Activated gamma-delta T cell treated with Interleukin-2 at 50 U/mL for 16 hours (primary cell): ENCODE data around the gene TMED6.

Experiments
- DNase-seq: peaks from one replicate; pipeline ENCODE4 v3.0.0-alpha.2; 2020

The TMED6 gene

GRCh38 chr16:69350536-69351133 lies 951 bp downstream of the TMED6 start:
- no peak for DNase-seq

GRCh38 chr16:69349536-69349935 lies 2.0 kb downstream of the TMED6 start:
- no peak for DNase-seq

- DNase-seq: no peak
Measured at GRCh38 chr16:69348222-69348621, 3.4 kb downstream of the TMED6 start.

- no peak for DNase-seq
Measured at GRCh38 chr16:69346683-69347082, 4.9 kb downstream of the TMED6 start.

GRCh38 chr16:69345923-69346322 lies 5.7 kb downstream of the TMED6 start:
- no peak for DNase-seq

- DNase-seq: no peak
Measured at GRCh38 chr16:69344171-69344570, 7.4 kb downstream of the TMED6 start.

GRCh38 chr16:69340095-69340644 lies 11.4 kb downstream of the TMED6 start:
- DNase-seq: no peak

GRCh38 chr16:69339289-69340094 lies 12.1 kb downstream of the TMED6 start, which contains the start of the genes COG8 and NIP7:
Gene COG8 (minus strand): TSS chr16:69339564. CDS start chr16:69339552, 12 bp downstream.
Gene NIP7 (plus strand): TSS chr16:69339772. CDS start chr16:69339830, 58 bp downstream.
- peak; percentile 91 for DNase-seq

- DNase-seq: no peak
Measured at GRCh38 chr16:69338557-69339288, 12.9 kb downstream of the TMED6 start.

GRCh38 chr16:69334696-69335095 lies 16.9 kb downstream of the TMED6 start:
- DNase-seq: no peak

- peak; percentile 79 for DNase-seq
Measured at GRCh38 chr16:69330286-69331109, 21.1 kb downstream of the TMED6 start, which contains the start of gene PDF. Gene PDF (minus strand): TSS chr16:69330588. CDS start chr16:69330570, 18 bp downstream.

GRCh38 chr16:69329369-69330285 lies 22.0 kb downstream of the TMED6 start:
- DNase-seq: peak; percentile 35

GRCh38 chr16:69328854-69329316 lies 22.7 kb downstream of the TMED6 start:
- DNase-seq: no peak

GRCh38 chr16:69327585-69328310 lies 23.8 kb downstream of the TMED6 start:
- DNase-seq: no peak

GRCh38 chr16:69326172-69326873 lies 25.3 kb downstream of the TMED6 start:
- DNase-seq: no peak

GRCh38 chr16:69325784-69326171 lies 25.8 kb downstream of the TMED6 start:
- no peak for DNase-seq

GRCh38 chr16:69324585-69325253 lies 26.9 kb downstream of the TMED6 start:
- no peak for DNase-seq

GRCh38 chr16:69324013-69324531 lies 27.5 kb downstream of the TMED6 start:
- DNase-seq: no peak

- DNase-seq: no peak
Measured at GRCh38 chr16:69323415-69323814, 28.2 kb downstream of the TMED6 start.
